Kidney (tissue), 14 donors: ENCODE results near the gene IQSEC1. TPM values are rescaled to one million over a fixed set of nuclear protein-coding genes. Genes with fewer than 3 reads are reported as not detected.

Source experiments
- DNase-seq, 5 donors: peaks; one replicate each; pipeline ENCODE4 v3.0.0-alpha.2; 2013 to 2020
- FAIRE-seq: peaks from 2 replicates; lab custom pipeline; 2012; peaks lifted over from hg19 to GRCh38; lab: Jason Lieb, UNC
- H3K27ac ChIP-seq, 2 donors: one replicate each; pipeline ENCODE4 v1.7.0; 2013; ENCODE audit warnings: low read depth in 2 of 2, low read length in 2 of 2, inconsistent platforms in 1 of 2
- H3K27me3 ChIP-seq: one replicate; pipeline ENCODE4 v1.7.1; 2013; ENCODE audit warnings: low read length, inconsistent platforms; ENCODE audit not compliant: control insufficient read depth, insufficient read depth
- H3K36me3 ChIP-seq, 3 donors: one replicate each; pipeline versions ENCODE4 v1.7.0 to v1.7.1; 2013; ENCODE audit warnings: low read length in 3 of 3, control low read depth in 1 of 3, inconsistent platforms in 1 of 3; ENCODE audit not compliant: insufficient read depth in 3 of 3, control insufficient read depth in 2 of 3
- H3K4me1 ChIP-seq, 3 donors: one replicate each; pipeline versions ENCODE4 v1.7.0 to v1.7.1; 2013; ENCODE audit warnings: low read length in 3 of 3, inconsistent platforms in 1 of 3, low read depth in 1 of 3; ENCODE audit not compliant: control insufficient read depth in 2 of 3, insufficient read depth in 2 of 3
- H3K4me3 ChIP-seq, 3 donors: one replicate each; pipeline versions ENCODE4 v1.7.0 to v1.8.1; 2013; ENCODE audit warnings: low read length in 3 of 3, control low read depth in 1 of 3, inconsistent platforms in 1 of 3
- H3K9ac ChIP-seq, 3 donors: one replicate each; pipeline versions ENCODE4 v1.7.0 to v1.7.1; 2013; ENCODE audit warnings: low read length in 3 of 3, control low read depth in 1 of 3, inconsistent platforms in 1 of 3
- H3K9me3 ChIP-seq, 3 donors: one replicate each; pipeline versions ENCODE4 v1.7.0 to v1.7.1; 2013; ENCODE audit warnings: low read length in 3 of 3, control low read depth in 1 of 3, inconsistent platforms in 1 of 3; ENCODE audit not compliant: control insufficient read depth in 2 of 3, insufficient read depth in 1 of 3
- intact Hi-C: fragments of 100-400 bp; cut with DNase I; formaldehyde crosslinking; loops from one replicate; pipeline ENCODE4 v1.11.1; 2022
- polyA plus RNA-seq: library from polyadenylated mRNA; stranded (reverse); fragments of 350-450 nt; fragmentation: Illumina TruSeq; extraction: RNeasy Lipid Tissue Mini Kit (QIAGEN cat#74804); gene quantifications from one replicate; pipeline ENCODE4 v1.2.3, GENCODE V29; 2014; ENCODE audit warnings: low read depth, low replicate concordance; ENCODE audit not compliant: insufficient read depth
- total RNA-seq: library from RNA; stranded (reverse); fragmentation: NEBNext Ultra II Directional; extraction: Animal tissue kit (Norgen Biotek cat#: 25700); gene quantifications from one replicate; pipeline ENCODE4 v1.2.1, GENCODE V29; 2021
- TF ChIP-seq, protein P1 (sequence below): IDR thresholded peaks from 3 replicates; pipeline ENCODE4 v1.5.1; 2012; ENCODE audit warnings: mild to moderate bottlenecking, moderate library complexity, borderline replicate concordance; ENCODE audit not compliant: insufficient read depth; ENCODE audit errors: extremely low read depth
- donor health status: control.
- donor health status: control.
- donor health status: control.
- donor health status: control.
- donor health status: control.
- donor health status: DM: yes; HTN: yes; CAD: no.
- donor health status: Normal renal cell carcinoma (clear cell type).

IQSEC1 gene
- total and polyA plus RNA-seq, 2 donors from 2014 or later = 15.1 to 45.7 TPM

DNA sequence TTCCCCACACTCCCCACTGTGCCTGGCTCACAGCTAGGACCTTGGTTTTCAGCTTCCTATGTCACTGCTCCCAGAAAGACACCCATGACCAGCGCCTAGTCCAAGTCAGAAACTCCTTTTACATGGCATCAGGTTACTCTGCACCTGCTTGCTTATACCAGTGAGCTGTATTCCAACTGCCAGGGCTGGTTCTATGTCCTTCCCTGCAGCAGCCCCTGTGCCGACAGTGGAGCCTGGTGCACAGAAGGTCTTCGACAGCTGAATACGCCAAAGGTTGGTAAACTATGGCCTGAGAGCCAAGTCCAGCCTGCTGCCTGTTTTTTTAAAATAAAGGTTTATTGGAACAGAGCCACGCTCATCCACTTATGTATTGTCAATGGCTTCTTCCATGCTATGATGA is 102.5 kb downstream of the IQSEC1 start:
- TF ChIP-seq, protein P1, sequence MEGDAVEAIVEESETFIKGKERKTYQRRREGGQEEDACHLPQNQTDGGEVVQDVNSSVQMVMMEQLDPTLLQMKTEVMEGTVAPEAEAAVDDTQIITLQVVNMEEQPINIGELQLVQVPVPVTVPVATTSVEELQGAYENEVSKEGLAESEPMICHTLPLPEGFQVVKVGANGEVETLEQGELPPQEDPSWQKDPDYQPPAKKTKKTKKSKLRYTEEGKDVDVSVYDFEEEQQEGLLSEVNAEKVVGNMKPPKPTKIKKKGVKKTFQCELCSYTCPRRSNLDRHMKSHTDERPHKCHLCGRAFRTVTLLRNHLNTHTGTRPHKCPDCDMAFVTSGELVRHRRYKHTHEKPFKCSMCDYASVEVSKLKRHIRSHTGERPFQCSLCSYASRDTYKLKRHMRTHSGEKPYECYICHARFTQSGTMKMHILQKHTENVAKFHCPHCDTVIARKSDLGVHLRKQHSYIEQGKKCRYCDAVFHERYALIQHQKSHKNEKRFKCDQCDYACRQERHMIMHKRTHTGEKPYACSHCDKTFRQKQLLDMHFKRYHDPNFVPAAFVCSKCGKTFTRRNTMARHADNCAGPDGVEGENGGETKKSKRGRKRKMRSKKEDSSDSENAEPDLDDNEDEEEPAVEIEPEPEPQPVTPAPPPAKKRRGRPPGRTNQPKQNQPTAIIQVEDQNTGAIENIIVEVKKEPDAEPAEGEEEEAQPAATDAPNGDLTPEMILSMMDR = no peak
- intact Hi-C loops = no loop called here
- Histone ChIP-seq H3K4me3 (no peak overlapping the region), H3K9me3 (no peaks in the 10 kb centered on the region), H3K4me1 (peaks cover 4 to 16% (median 15%) of the 10 kb centered on the region in 3 donors), H3K9ac (no peak overlapping the region), H3K27me3 (no peaks in the 10 kb centered on the region), H3K36me3 (no peaks in the 10 kb centered on the region), H3K27ac (no peak overlapping the region)
- no peak for FAIRE-seq
- DNase-seq = peak in 1 of 5 donors; percentile 42

DNA sequence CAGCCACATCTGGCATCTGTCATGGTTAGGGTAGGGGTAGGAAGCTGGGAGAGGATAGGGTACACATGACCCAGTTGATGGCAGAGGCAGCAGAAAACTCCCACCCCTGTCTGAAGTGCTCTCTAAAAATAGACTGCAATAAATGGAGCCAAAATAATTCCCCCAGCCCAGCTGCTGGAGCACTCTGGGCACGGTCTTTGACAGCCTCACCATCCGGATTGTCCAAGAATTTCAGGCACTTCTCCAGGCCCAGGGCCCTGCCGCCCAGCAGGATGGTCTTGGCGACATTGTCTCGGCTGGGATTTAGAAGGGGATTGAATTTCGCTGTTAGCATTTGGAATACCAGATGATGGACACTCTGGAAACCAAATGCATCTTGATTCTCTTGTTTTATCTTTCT is 103.7 kb downstream of the IQSEC1 start:
- TF ChIP-seq, protein P1 = no peak
- no peak overlapping the region for H3K9ac ChIP-seq
- intact Hi-C loops = no loop called here
- FAIRE-seq (no peak), DNase-seq (peak in 2 of 5 donors; percentile 33 to 41)
- H3K9me3 ChIP-seq = no peaks in the 10 kb centered on the region
- H3K27me3 ChIP-seq = no peaks in the 10 kb centered on the region
- no peak overlapping the region for H3K27ac ChIP-seq
- H3K4me1 ChIP-seq = peaks cover 6 to 27% (median 26%) of the 10 kb centered on the region in 3 donors
- no peaks in the 10 kb centered on the region for H3K36me3 ChIP-seq
- H3K4me3 ChIP-seq = no peak overlapping the region

GRCh38 chr3:12968541-12968940 is 104.7 kb downstream of the IQSEC1 start:
- H3K9me3 ChIP-seq = no peaks in the 10 kb centered on the region
- TF ChIP-seq, protein P1 = no peak
- H3K4me3 ChIP-seq = peak overlapping the region in 1 of 3 donors; percentile 59
- H3K36me3 ChIP-seq = no peaks in the 10 kb centered on the region
- H3K4me1 ChIP-seq = peaks cover 6 to 36% (median 36%) of the 10 kb centered on the region in 3 donors
- DNase-seq (peak in 2 of 5 donors; percentile 62 to 70), FAIRE-seq (no peak)
- H3K27me3 ChIP-seq = no peaks in the 10 kb centered on the region
- intact Hi-C loops = no loop called here
- H3K9ac ChIP-seq = no peak overlapping the region
- no peak overlapping the region for H3K27ac ChIP-seq
